PC-9 (cell line): ENCODE results near the gene PGM2.

Source experiments
- EZH2 ChIP-seq: fragments of 200-600 bp; sonication (generic); IDR thresholded peaks from 2 replicates; pipeline ENCODE4 v1.8.0; 2017; ENCODE audit warnings: antibody characterized with exemption, low read depth
- TF ChIP-seq, protein P1 (sequence below): fragments of 200-600 bp; sonication (generic); conservative IDR thresholded peaks from 2 replicates; pipeline ENCODE4 v1.6.1; 2017; ENCODE audit warnings: mixed run types, antibody characterized with exemption, mild to moderate bottlenecking, moderate library complexity

DNA sequence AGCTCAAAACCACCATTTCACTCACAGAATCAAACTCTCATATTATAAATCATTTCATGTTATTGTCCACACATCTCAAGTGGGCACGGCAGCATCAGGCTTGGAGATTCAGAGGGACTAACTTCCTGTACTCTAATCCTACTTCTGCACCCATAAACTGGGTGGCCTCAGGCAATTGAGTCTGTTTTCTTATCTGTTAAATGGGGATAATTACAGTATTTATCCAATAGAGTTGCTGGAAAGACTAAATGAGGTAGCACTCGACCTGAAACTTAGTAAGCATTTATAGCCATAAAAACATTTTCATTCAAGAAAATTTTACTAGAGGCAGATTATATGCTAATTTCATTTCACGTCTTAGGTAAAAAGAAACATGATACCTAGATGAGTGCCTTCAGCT, 77.4 kb downstream of the PGM2 start:
- TF ChIP-seq, protein P1, sequence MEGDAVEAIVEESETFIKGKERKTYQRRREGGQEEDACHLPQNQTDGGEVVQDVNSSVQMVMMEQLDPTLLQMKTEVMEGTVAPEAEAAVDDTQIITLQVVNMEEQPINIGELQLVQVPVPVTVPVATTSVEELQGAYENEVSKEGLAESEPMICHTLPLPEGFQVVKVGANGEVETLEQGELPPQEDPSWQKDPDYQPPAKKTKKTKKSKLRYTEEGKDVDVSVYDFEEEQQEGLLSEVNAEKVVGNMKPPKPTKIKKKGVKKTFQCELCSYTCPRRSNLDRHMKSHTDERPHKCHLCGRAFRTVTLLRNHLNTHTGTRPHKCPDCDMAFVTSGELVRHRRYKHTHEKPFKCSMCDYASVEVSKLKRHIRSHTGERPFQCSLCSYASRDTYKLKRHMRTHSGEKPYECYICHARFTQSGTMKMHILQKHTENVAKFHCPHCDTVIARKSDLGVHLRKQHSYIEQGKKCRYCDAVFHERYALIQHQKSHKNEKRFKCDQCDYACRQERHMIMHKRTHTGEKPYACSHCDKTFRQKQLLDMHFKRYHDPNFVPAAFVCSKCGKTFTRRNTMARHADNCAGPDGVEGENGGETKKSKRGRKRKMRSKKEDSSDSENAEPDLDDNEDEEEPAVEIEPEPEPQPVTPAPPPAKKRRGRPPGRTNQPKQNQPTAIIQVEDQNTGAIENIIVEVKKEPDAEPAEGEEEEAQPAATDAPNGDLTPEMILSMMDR, result no peak
- no peak for TF ChIP-seq EZH2
